HCT116 (cell line): ENCODE results near the gene ATP5F1E. TPM values are rescaled to one million over a fixed set of nuclear protein-coding genes. Genes with fewer than 3 reads are reported as not detected.

Source experiments
- ATAC-seq: fragments of 200-7000 bp; cut with Tn5 transposase; 2 replicates; pipeline ENCODE4 v1.9.1; 2020; ENCODE audit warnings: mild to moderate bottlenecking, moderate library complexity
- BruUV-seq: library from RNA; stranded (reverse); fragments of 400-500 nt; replicated peaks from 2 replicates; lab custom pipeline; 2021; lab: Mats Ljungman, UMichigan
- CTCF ChIA-PET: fragments of 300-600 bp; sonication (Branson Sonifier 250); formaldehyde crosslinking; loops from one replicate; lab custom pipeline; 2021; ENCODE audit warnings: antibody characterized with exemption; lab: Charles Lee
- POLR2A ChIA-PET: fragments of 300-600, 350-600 bp; sonication (Branson Sonifier 250); formaldehyde crosslinking; loops from one replicate; lab custom pipeline; 2021; ENCODE audit warnings: antibody characterized with exemption; lab: Charles Lee
- RAD21 ChIA-PET, 2 experiments: fragments of 300-600 bp; sonication (Branson Sonifier 250); formaldehyde crosslinking; loops; one replicate each; lab custom pipeline; 2023; ENCODE audit warnings: low total read pairs in 2 of 2; ENCODE audit not compliant: uncharacterized antibody in 2 of 2, unreplicated experiment in 2 of 2, low non-redundant PET in 1 of 2; lab: Charles Lee
- DNase-seq: peaks from one replicate; pipeline ENCODE4 v3.0.0-alpha.2; 2010; ENCODE audit warnings: low read depth, low spot score
- H2AFZ ChIP-seq: fragments of 200-600 bp; shearing (Covaris generic), sonication (generic); 2 replicates; pipeline ENCODE4 v1.6.1; 2017; ENCODE audit warnings: low read depth, mixed run types, mixed read lengths, antibody characterized with exemption, low read length; ENCODE audit not compliant: poor library complexity, severe bottlenecking
- H3K27ac ChIP-seq: 2 replicates; pipeline ENCODE4 v1.5.1; 2012; ENCODE audit warnings: low read depth, low read length
- H3K27me3 ChIP-seq: fragments of 200-600 bp; sonication (generic); 2 replicates; pipeline ENCODE4 v1.6.1; 2016; ENCODE audit warnings: mixed run types, low read length, mixed read lengths; ENCODE audit not compliant: insufficient read depth
- H3K36me3 ChIP-seq, 2 experiments: fragments of 200-500 bp in 1 of 2; fragments of 200-600 bp in 1 of 2; sonication (Bioruptor generic) in 1 of 2; sonication (generic) in 1 of 2; 2 replicates each; pipeline versions ENCODE4 v1.5.1 to v1.6.1; 2014 to 2016; ENCODE audit warnings: low read length in 2 of 2, inconsistent platforms in 1 of 2, mixed read lengths in 1 of 2, mixed run types in 1 of 2; ENCODE audit not compliant: insufficient read depth in 2 of 2, control insufficient read depth in 1 of 2
- H3K4me1 ChIP-seq, 2 experiments: fragments of 200-600 bp in 1 of 2; sonication (generic) in 1 of 2; 2 replicates each; pipeline versions ENCODE4 v1.5.1 to v1.6.1; 2012 to 2017; ENCODE audit warnings: low read length in 2 of 2, inconsistent platforms in 1 of 2, mild to moderate bottlenecking in 1 of 2, mixed read lengths in 1 of 2, mixed run types in 1 of 2, moderate library complexity in 1 of 2; ENCODE audit not compliant: insufficient read depth in 2 of 2, control insufficient read depth in 1 of 2
- H3K4me2 ChIP-seq: fragments of 200-600 bp; sonication (generic); 2 replicates; pipeline ENCODE4 v1.6.1; 2017; ENCODE audit warnings: mixed run types, low read length, mixed read lengths
- H3K4me3 ChIP-seq, 2 experiments: fragments of 200-600 bp in 1 of 2; sonication (generic) in 1 of 2; replicated peaks in 1 of 2; 2 replicates each; pipeline ENCODE4 v1.5.1; 2011 to 2016; ENCODE audit warnings: low read length in 2 of 2, control low read depth in 1 of 2, low read depth in 1 of 2, mild to moderate bottlenecking in 1 of 2, mixed read lengths in 1 of 2, mixed run types in 1 of 2
- H3K79me2 ChIP-seq: fragments of 200-600 bp; sonication (generic); 2 replicates; pipeline ENCODE4 v1.6.1; 2017; ENCODE audit warnings: mild to moderate bottlenecking, mixed run types, low read length, moderate library complexity, mixed read lengths; ENCODE audit not compliant: insufficient read depth
- H3K9ac ChIP-seq: fragments of 200-600 bp; sonication (generic); 2 replicates; pipeline ENCODE4 v1.6.1; 2016; ENCODE audit warnings: low read length, mixed read lengths
- H3K9me2 ChIP-seq: fragments of 200-600 bp; sonication (generic), shearing (Covaris generic); 2 replicates; pipeline ENCODE4 v1.6.1; 2017; ENCODE audit warnings: mixed run types, mild to moderate bottlenecking, moderate library complexity; ENCODE audit not compliant: insufficient read depth
- H3K9me3 ChIP-seq, 2 experiments: fragments of 200-500 bp in 1 of 2; fragments of 200-600 bp in 1 of 2; sonication (Bioruptor generic) in 1 of 2; sonication (generic) in 1 of 2; 2 replicates each; pipeline ENCODE4 v1.6.1; 2014 to 2017; ENCODE audit warnings: low read length in 2 of 2, mixed read lengths in 2 of 2, inconsistent platforms in 1 of 2, low read depth in 1 of 2, mild to moderate bottlenecking in 1 of 2, mixed run types in 1 of 2, moderate library complexity in 1 of 2; ENCODE audit not compliant: control insufficient read depth in 1 of 2, insufficient read depth in 1 of 2
- H4K20me1 ChIP-seq: fragments of 200-600 bp; sonication (generic), shearing (Covaris generic); 2 replicates; pipeline ENCODE4 v1.6.1; 2017; ENCODE audit warnings: mixed run types, mild to moderate bottlenecking, moderate library complexity; ENCODE audit not compliant: insufficient read depth
- CBX3 ChIP-seq: IDR thresholded peaks from 2 replicates; pipeline ENCODE4 v1.6.1; 2012; ENCODE audit warnings: low read depth
- CEBPB ChIP-seq: IDR thresholded peaks from 2 replicates; pipeline ENCODE4 v1.6.1; 2012; ENCODE audit warnings: low read depth
- EZH2 ChIP-seq: fragments of 200-600 bp; sonication (generic); IDR thresholded peaks from 2 replicates; pipeline ENCODE4 v1.6.1; 2017; ENCODE audit warnings: antibody characterized with exemption, mixed run types
- EZH2phosphoT487 ChIP-seq: fragments of 200-600 bp; IDR thresholded peaks from 2 replicates; pipeline ENCODE4 v1.6.1; 2018; ENCODE audit warnings: antibody characterized with exemption, borderline replicate concordance
- FOSL1 ChIP-seq: IDR thresholded peaks from 2 replicates; pipeline ENCODE4 v1.6.1; 2012; ENCODE audit warnings: low read depth
- JUND ChIP-seq: IDR thresholded peaks from 2 replicates; pipeline ENCODE4 v1.6.1; 2012
- POLR2A ChIP-seq: IDR thresholded peaks from 2 replicates; pipeline ENCODE4 v1.7.0; 2011; ENCODE audit warnings: borderline replicate concordance; ENCODE audit not compliant: insufficient read depth, insufficient read length; ENCODE audit errors: extremely low read depth
- POLR2AphosphoS5 ChIP-seq: IDR thresholded peaks from 2 replicates; pipeline ENCODE4 v1.6.1; 2011; ENCODE audit warnings: mild to moderate bottlenecking, low read depth, low read length, moderate library complexity
- RAD21 ChIP-seq: IDR thresholded peaks from 2 replicates; pipeline ENCODE4 v1.6.1; 2012; ENCODE audit warnings: low read depth, mild to moderate bottlenecking
- REST ChIP-seq: IDR thresholded peaks from 2 replicates; pipeline ENCODE4 v1.6.1; 2012; ENCODE audit warnings: low read depth
- SIN3A ChIP-seq: IDR thresholded peaks from 2 replicates; pipeline ENCODE4 v1.6.1; 2012; ENCODE audit warnings: low read depth
- SP1 ChIP-seq: IDR thresholded peaks from 2 replicates; pipeline ENCODE4 v1.6.1; 2012; ENCODE audit warnings: low read depth
- SRF ChIP-seq: IDR thresholded peaks from 2 replicates; pipeline ENCODE4 v1.6.1; 2012; ENCODE audit warnings: low read depth
- TCF7L2 ChIP-seq: IDR thresholded peaks from 2 replicates; pipeline ENCODE4 v1.7.0; 2011; ENCODE audit warnings: borderline replicate concordance, inconsistent platforms; ENCODE audit not compliant: insufficient read depth, insufficient read length; ENCODE audit errors: extremely low read depth
- YY1 ChIP-seq: IDR thresholded peaks from 2 replicates; pipeline ENCODE4 v1.6.1; 2011; ENCODE audit warnings: low read length, low read depth, moderate library complexity, mild to moderate bottlenecking; ENCODE audit not compliant: insufficient replicate concordance; ENCODE audit errors: extremely low read depth
- ZNF274 ChIP-seq: fragments of 200-500 bp; sonication (Bioruptor generic); IDR thresholded peaks from 2 replicates; pipeline ENCODE4 v1.6.1; 2014; ENCODE audit warnings: mild to moderate bottlenecking, low read depth, low read length, inconsistent platforms
- intact Hi-C: fragments of 100-400 bp; cut with micrococcal nuclease; formaldehyde crosslinking; loops from 2 replicates; pipeline ENCODE4 v1.10.0; 2022
- total RNA-seq: library from RNA; stranded (reverse); gene quantifications from one replicate; pipeline ENCODE4 v1.2.1, GENCODE V29; 2021; ENCODE audit not compliant: unreplicated experiment
- TF ChIP-seq, protein P1 (sequence below): IDR thresholded peaks from 2 replicates; pipeline ENCODE4 v1.6.1; 2012

The ATP5F1E gene
- total RNA-seq, 1 experiment from 2014 or later, result 72.8 TPM

- no TSS peak for BruUV-seq
- intact Hi-C loops, result loop anchor here (10.0 kb wide), 1 partner anchor 144 kb away; no protein-coding TSS in a partner anchor
- Histone ChIP-seq H4K20me1 (no peaks in the 10 kb centered on the region), H3K36me3 (peaks cover 31 to 48% of the 10 kb centered on the region in 2 experiments), H3K9me2 (no peaks in the 10 kb centered on the region), H2AFZ (no peak overlapping the region), H3K4me2 (no peak overlapping the region), H3K79me2 (peaks cover 75% of the 10 kb centered on the region), H3K9ac (no peak overlapping the region), H3K4me1 (peaks cover 15 to 24% of the 10 kb centered on the region in 2 experiments), H3K27ac (no peak overlapping the region), H3K4me3 (no peak overlapping the region), H3K27me3 (no peaks in the 10 kb centered on the region), H3K9me3 (no peaks in the 10 kb centered on the region)
- TF ChIP-seq YY1, result no peak
- TF ChIP-seq CEBPB, result no peak
- no peak for TF ChIP-seq SIN3A
- no peak for TF ChIP-seq EZH2
- TF ChIP-seq, protein P1, sequence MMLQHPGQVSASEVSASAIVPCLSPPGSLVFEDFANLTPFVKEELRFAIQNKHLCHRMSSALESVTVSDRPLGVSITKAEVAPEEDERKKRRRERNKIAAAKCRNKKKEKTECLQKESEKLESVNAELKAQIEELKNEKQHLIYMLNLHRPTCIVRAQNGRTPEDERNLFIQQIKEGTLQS, result no peak
- no peak for TF ChIP-seq FOSL1
- no peak for TF ChIP-seq TCF7L2
- no peak for TF ChIP-seq POLR2AphosphoS5
- no peak for TF ChIP-seq SP1
- POLR2A ChIA-PET, result no interaction called here
- no peak for ATAC-seq
- RAD21 ChIA-PET, result no interaction called here
- DNase-seq, result no peak
- CTCF ChIA-PET, result no interaction called here
These were observed 7.1 kb upstream of the ATP5F1E start for GRCh38 chr20:59039233-59039632.

- H3K79me2 ChIP-seq, result peaks cover 73% of the 10 kb centered on the region
- no peak overlapping the region for H3K9ac ChIP-seq
- no peak overlapping the region for H3K4me2 ChIP-seq
- H3K9me3 ChIP-seq, result no peaks in the 10 kb centered on the region
- ChIA-PET CTCF (no interaction called here), POLR2A (no interaction called here), RAD21 (no interaction called here)
- H3K27me3 ChIP-seq, result no peaks in the 10 kb centered on the region
- TF ChIP-seq FOSL1 (no peak), JUND (no peak), REST (no peak), EZH2phosphoT487 (no peak), ZNF274 (no peak), SIN3A (no peak), CEBPB (no peak), TCF7L2 (no peak), SRF (no peak), EZH2 (no peak), CBX3 (no peak), RAD21 (no peak), POLR2A (no peak)
- TF ChIP-seq, protein P1, result no peak
- peaks cover 34 to 48% of the 10 kb centered on the region in 2 experiments for H3K36me3 ChIP-seq
- H3K9me2 ChIP-seq, result no peaks in the 10 kb centered on the region
- no peak overlapping the region for H2AFZ ChIP-seq
- no peak overlapping the region for H3K4me3 ChIP-seq
- H3K27ac ChIP-seq, result no peak overlapping the region
- DNase-seq (no peak), ATAC-seq (no peak)
- H3K4me1 ChIP-seq, result peaks cover 14 to 29% of the 10 kb centered on the region in 2 experiments
- H4K20me1 ChIP-seq, result no peaks in the 10 kb centered on the region
- BruUV-seq, result no TSS peak
- intact Hi-C loops, result loop anchor here (10.0 kb wide), 1 partner anchor 143 kb away; no protein-coding TSS in a partner anchor
These were observed 5.3 kb upstream of the ATP5F1E start for GRCh38 chr20:59037386-59037785.
